T-cell (primary cell): ENCODE results near the gene MESP2. TPM values are rescaled to one million over a fixed set of nuclear protein-coding genes. Genes with fewer than 3 reads are reported as not detected.
A peak's percentile ranks its signal among the peaks of the same experiment; 100 is the strongest.

ENCODE experiments used
- ATAC-seq, 4 experiments: fragments of 200-7000 bp in 3 of 4; fragments of 150-1000 bp in 1 of 4; cut with Tn5 transposase; replicated peaks in 1 of 4; 1 replicate in 3 of 4; 2 replicates in 1 of 4; pipeline ENCODE4 v1.10.0; 2021; ENCODE audit warnings: moderate library complexity in 3 of 4, mild to moderate bottlenecking in 2 of 4, moderate number of reproducible peaks in 1 of 4
- CTCF ChIA-PET, 2 donors: fragments of 300-600 bp; sonication (Branson Sonifier 250); formaldehyde crosslinking; loops; one replicate each; lab custom pipeline; 2022; ENCODE audit warnings: antibody characterized with exemption in 2 of 2; lab: Charles Lee
- POLR2A ChIA-PET, 2 donors: fragments of 300-600 bp; sonication (Branson Sonifier 250); formaldehyde crosslinking; loops; one replicate each; lab custom pipeline; 2022; ENCODE audit warnings: antibody characterized with exemption in 2 of 2; lab: Charles Lee
- DNase-seq, 35 experiments: peaks; one replicate each; pipeline versions ENCODE4 v3.0.0 to v3.0.0-alpha.2; 2013 to 2023
- H3K27ac ChIP-seq: one replicate; pipeline ENCODE4 v1.5.1; 2013; ENCODE audit warnings: low read length
- H3K27me3 ChIP-seq, 2 experiments: replicated peaks in 1 of 2; 1 replicate in 1 of 2; 2 replicates in 1 of 2; pipeline versions ENCODE4 v1.6.1 to v1.7.0; 2013; ENCODE audit warnings: low read length in 1 of 2, mixed read lengths in 1 of 2; ENCODE audit not compliant: control insufficient read depth in 2 of 2, insufficient read depth in 2 of 2; ENCODE audit errors: extremely low read depth in 1 of 2
- H3K36me3 ChIP-seq, 2 donors: 1 replicate in 1 of 2; 2 replicates in 1 of 2; pipeline versions ENCODE4 v1.6.1 to v1.7.0; 2013; ENCODE audit warnings: low read length in 1 of 2; ENCODE audit not compliant: control insufficient read depth in 2 of 2, insufficient read depth in 1 of 2; ENCODE audit errors: extremely low read depth in 1 of 2
- H3K4me1 ChIP-seq, 2 experiments: 1 replicate in 1 of 2; 2 replicates in 1 of 2; pipeline versions ENCODE4 v1.6.1 to v1.7.0; 2013; ENCODE audit warnings: low read length in 2 of 2, mixed read lengths in 1 of 2; ENCODE audit not compliant: insufficient read depth in 2 of 2, control insufficient read depth in 1 of 2; ENCODE audit errors: extremely low read depth in 1 of 2
- H3K4me3 ChIP-seq, 2 donors: 1 replicate in 1 of 2; 2 replicates in 1 of 2; pipeline versions ENCODE4 v1.5.1 to v1.7.0; 2013; ENCODE audit warnings: mild to moderate bottlenecking in 2 of 2, low read length in 1 of 2, moderate library complexity in 1 of 2; ENCODE audit not compliant: control insufficient read depth in 1 of 2; ENCODE audit errors: extremely low read depth in 1 of 2
- H3K9me3 ChIP-seq: 2 replicates; pipeline ENCODE4 v1.7.0; 2013
- H3K27ac Mint-ChIP-seq, 2 donors: one replicate each; pipeline ENCODE4 v1.8.0; 2020 to 2021; ENCODE audit warnings: mild to moderate bottlenecking in 2 of 2, mixed read lengths in 2 of 2
- H3K27me3 Mint-ChIP-seq, 2 donors: one replicate each; pipeline ENCODE4 v1.8.0; 2021 to 2022; ENCODE audit warnings: mixed read lengths in 2 of 2
- H3K36me3 Mint-ChIP-seq: one replicate; pipeline ENCODE4 v1.8.0; 2021; ENCODE audit warnings: mixed read lengths
- H3K4me1 Mint-ChIP-seq, 3 donors: one replicate each; pipeline ENCODE4 v1.8.0; 2020 to 2022; ENCODE audit warnings: mixed read lengths in 3 of 3, mild to moderate bottlenecking in 1 of 3
- H3K4me3 Mint-ChIP-seq, 3 donors: one replicate each; pipeline ENCODE4 v1.8.0; 2020 to 2022; ENCODE audit warnings: mild to moderate bottlenecking in 3 of 3, mixed read lengths in 3 of 3, moderate library complexity in 3 of 3
- H3K9me3 Mint-ChIP-seq, 3 donors: one replicate each; pipeline ENCODE4 v1.8.0; 2020 to 2022; ENCODE audit warnings: mixed read lengths in 3 of 3
- WGBS: methylation state at CpG from one replicate; pipeline ENCODE4 v1.1.5; 2013; ENCODE audit warnings: missing lambda C conversion rate; ENCODE audit not compliant: insufficient coverage; 5-methylcytosine and 5-hydroxymethylcytosine counted together
- total RNA-seq, 35 experiments: library from RNA in 6 of 35; stranded (reverse) in 6 of 35; fragments of 120-200 nt in 1 of 35; gene quantifications; one replicate each; pipeline versions ENCODE4 v1.2.1 to v1.2.4 and lab custom pipeline; 2013 to 2026

The MESP2 gene
- total RNA-seq, 5 donors from 2014 or later (not counting 1 experiment from before 2014, with no cell fraction given): not detected

DNA sequence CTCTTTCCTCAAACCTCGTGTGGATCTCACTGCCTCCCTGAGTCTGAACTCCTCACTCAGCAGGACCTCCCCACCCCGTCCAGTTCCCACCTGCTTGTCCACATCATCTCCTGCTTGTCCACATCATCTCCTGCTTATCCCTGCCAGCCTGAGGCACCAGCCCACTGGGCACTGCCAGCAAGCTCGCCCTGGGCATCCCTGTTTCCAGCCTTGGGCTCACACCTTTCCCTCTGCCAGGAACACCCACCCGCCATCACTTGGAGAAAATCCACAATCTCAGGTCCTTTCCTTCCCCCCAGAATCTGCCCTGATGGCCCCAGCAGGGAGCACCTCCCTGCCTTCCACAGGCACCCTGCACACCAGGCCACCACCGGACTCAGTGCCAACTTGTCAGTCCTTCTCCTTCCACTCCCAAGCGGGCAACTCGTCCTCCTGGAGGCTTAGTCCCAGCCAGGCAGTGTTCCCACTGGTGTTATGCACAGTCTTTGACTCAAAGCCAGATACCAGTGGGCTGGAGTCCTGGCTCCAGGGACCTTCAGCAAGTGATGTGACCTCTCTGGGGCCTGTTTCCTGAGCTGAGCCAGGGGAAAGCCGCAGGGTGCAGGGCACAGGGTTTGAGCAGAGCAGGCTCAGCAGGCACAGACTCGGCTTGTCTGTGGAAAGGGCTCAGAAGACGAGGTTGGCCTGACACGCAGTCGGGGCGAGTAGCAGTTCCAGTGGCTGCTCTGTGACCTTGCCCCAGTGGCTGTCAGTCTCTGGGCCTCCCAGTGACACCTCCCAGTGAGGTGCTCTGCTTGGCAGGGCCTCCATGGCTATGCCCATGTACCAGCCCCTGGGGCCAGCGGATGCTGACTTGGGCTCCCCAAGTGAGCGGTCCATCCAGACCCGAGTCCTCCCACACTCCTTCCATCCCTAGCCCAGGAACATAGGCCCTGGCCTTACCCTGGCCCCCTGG lies 9.5 kb upstream of the MESP2 start:
- Mint-ChIP-seq H3K36me3 (no peaks in the 10 kb centered on the region), H3K9me3 (no peaks in the 10 kb centered on the region), H3K4me1 (no peaks in the 10 kb centered on the region), H3K27ac (no peak overlapping the region), H3K4me3 (no peak overlapping the region), H3K27me3 (no peaks in the 10 kb centered on the region)
- WGBS: 78% methylated on average over 15 of the region's 16 CpGs
- ATAC-seq (peak in 1 of 4 experiments; percentile 13), DNase-seq (no peak)
- no peaks in the 10 kb centered on the region for H3K36me3 ChIP-seq
- H3K27me3 ChIP-seq: peaks cover 0 to 1% of the 10 kb centered on the region in 2 experiments
- H3K4me1 ChIP-seq: no peaks in the 10 kb centered on the region
- H3K4me3 ChIP-seq: no peak overlapping the region
- POLR2A ChIA-PET: no interaction called here
- CTCF ChIA-PET: no interaction called here
- no peak overlapping the region for H3K27ac ChIP-seq
- H3K9me3 ChIP-seq: no peaks in the 10 kb centered on the region

- Mint-ChIP-seq H3K9me3 (no peaks in the 10 kb centered on the region), H3K4me1 (no peaks in the 10 kb centered on the region), H3K27ac (no peak overlapping the region), H3K36me3 (no peaks in the 10 kb centered on the region), H3K4me3 (no peak overlapping the region), H3K27me3 (no peaks in the 10 kb centered on the region)
- Histone ChIP-seq H3K4me3 (no peak overlapping the region), H3K27me3 (no peaks in the 10 kb centered on the region), H3K9me3 (no peaks in the 10 kb centered on the region), H3K27ac (no peak overlapping the region), H3K4me1 (no peaks in the 10 kb centered on the region), H3K36me3 (no peaks in the 10 kb centered on the region)
- POLR2A ChIA-PET: no interaction called here
- WGBS: 100% methylated on average over 1 of the region's 8 CpGs
- CTCF ChIA-PET: interaction anchor here in 1 of 2 donors (0.6 kb wide), 1 partner anchor 357 kb away, joined by 3 read pairs; no protein-coding TSS in a partner anchor
- no peak for ATAC-seq
- no peak for DNase-seq
Observed at GRCh38 chr15:89767411-89767915, 8.7 kb upstream of the MESP2 start.

- CTCF ChIA-PET: interaction anchor here (0.6 to 1.5 kb wide), 2 partner anchors 107 to 356 kb away, joined by 3 read pairs; no protein-coding TSS in a partner anchor
- no peak overlapping the region for H3K27ac Mint-ChIP-seq
Observed at GRCh38 chr15:89768071-89768500, 8.0 kb upstream of the MESP2 start.

GRCh38 chr15:89769366-89769765 lies 6.8 kb upstream of the MESP2 start:
- ATAC-seq: no peak
- POLR2A ChIA-PET: no interaction called here

More at GRCh38 chr15:89768071-89768500, 8.0 kb upstream of the MESP2 start:
- Mint-ChIP-seq H3K36me3 (no peaks in the 10 kb centered on the region), H3K4me3 (no peak overlapping the region), H3K4me1 (no peaks in the 10 kb centered on the region), H3K27me3 (no peaks in the 10 kb centered on the region), H3K9me3 (no peaks in the 10 kb centered on the region)
- peak in 1 of 4 experiments; percentile 19 for ATAC-seq
- WGBS: 86% methylated on average over 7 of the region's 7 CpGs
- no peak for DNase-seq
- H3K4me1 ChIP-seq: no peaks in the 10 kb centered on the region
- H3K27ac ChIP-seq: no peak overlapping the region
- POLR2A ChIA-PET: no interaction called here
- no peak overlapping the region for H3K4me3 ChIP-seq
- H3K36me3 ChIP-seq: no peaks in the 10 kb centered on the region
- H3K9me3 ChIP-seq: no peaks in the 10 kb centered on the region
- H3K27me3 ChIP-seq: no peaks in the 10 kb centered on the region

GRCh38 chr15:89770041-89770440 lies 6.1 kb upstream of the MESP2 start:
- no peaks in the 10 kb centered on the region for H3K9me3 Mint-ChIP-seq
- 67% methylated on average over 1 of the region's 3 CpGs for WGBS
- H3K4me3 Mint-ChIP-seq: no peak overlapping the region
- POLR2A ChIA-PET: no interaction called here
- no peaks in the 10 kb centered on the region for H3K4me1 ChIP-seq
- H3K9me3 ChIP-seq: no peaks in the 10 kb centered on the region
- DNase-seq (no peak), ATAC-seq (no peak)
- CTCF ChIA-PET: no interaction called here
- no peaks in the 10 kb centered on the region for H3K36me3 Mint-ChIP-seq
- H3K4me3 ChIP-seq: no peak overlapping the region
- H3K27ac ChIP-seq: no peak overlapping the region
- peaks cover 0 to 5% of the 10 kb centered on the region in 2 experiments for H3K27me3 ChIP-seq
- peaks cover 0 to 6% of the 10 kb centered on the region in 2 donors for H3K27me3 Mint-ChIP-seq
- H3K36me3 ChIP-seq: no peaks in the 10 kb centered on the region
- H3K27ac Mint-ChIP-seq: no peak overlapping the region
- H3K4me1 Mint-ChIP-seq: no peaks in the 10 kb centered on the region

More at GRCh38 chr15:89769366-89769765, 6.8 kb upstream of the MESP2 start:
- Mint-ChIP-seq H3K4me1 (no peaks in the 10 kb centered on the region), H3K27me3 (peaks cover 0 to 2% of the 10 kb centered on the region in 2 donors), H3K4me3 (no peak overlapping the region), H3K27ac (no peak overlapping the region), H3K36me3 (no peaks in the 10 kb centered on the region), H3K9me3 (no peaks in the 10 kb centered on the region)
- H3K27ac ChIP-seq: no peak overlapping the region
- no peak overlapping the region for H3K4me3 ChIP-seq
- DNase-seq: no peak
- H3K9me3 ChIP-seq: no peaks in the 10 kb centered on the region
- WGBS: no CpG with 5 or more reads among the region's 3 CpGs
- CTCF ChIA-PET: interaction anchor here in 1 of 2 donors (1.5 kb wide), 1 partner anchor 106 kb away, joined by 3 read pairs; no protein-coding TSS in a partner anchor
- H3K27me3 ChIP-seq: no peaks in the 10 kb centered on the region
- no peaks in the 10 kb centered on the region for H3K36me3 ChIP-seq
- H3K4me1 ChIP-seq: no peaks in the 10 kb centered on the region

GRCh38 chr15:89772932-89773583 lies 3.1 kb upstream of the MESP2 start:
- no peak for ATAC-seq
- Mint-ChIP-seq H3K36me3 (no peaks in the 10 kb centered on the region), H3K27me3 (peaks cover 5 to 22% of the 10 kb centered on the region in 2 donors), H3K27ac (no peak overlapping the region), H3K4me1 (no peaks in the 10 kb centered on the region), H3K4me3 (no peak overlapping the region), H3K9me3 (no peaks in the 10 kb centered on the region)
- no peak overlapping the region for H3K27ac ChIP-seq
- no peaks in the 10 kb centered on the region for H3K36me3 ChIP-seq
- H3K9me3 ChIP-seq: no peaks in the 10 kb centered on the region
- CTCF ChIA-PET: interaction anchor here in 1 of 2 donors (0.7 kb wide), 1 partner anchor 1045 kb away, joined by 4 read pairs; no protein-coding TSS in a partner anchor
- DNase-seq: no peak
- WGBS: 100% methylated on average over 1 of the region's 3 CpGs
- H3K27me3 ChIP-seq: peaks cover 0 to 30% of the 10 kb centered on the region in 2 experiments
- POLR2A ChIA-PET: no interaction called here
- no peak overlapping the region for H3K4me3 ChIP-seq
- H3K4me1 ChIP-seq: peaks cover 2 to 8% of the 10 kb centered on the region in 2 experiments
